Subcutaneous adipose tissue (tissue), 4 donors: ENCODE results near the gene WFDC10A. TPM values are rescaled to one million over a fixed set of nuclear protein-coding genes. Genes with fewer than 3 reads are reported as not detected.

ENCODE experiments used
- total RNA-seq, 4 donors: library from RNA; depleted of rRNA; stranded (reverse); fragments of >200 nt; gene quantifications; one replicate each; pipeline ENCODE4 v1.1.0, GENCODE V29; 2016
- TF ChIP-seq, protein P1 (sequence below): fragments of 450-650 bp; IDR thresholded peaks from one replicate; pipeline ENCODE4 v1.5.1; 2016; ENCODE audit warnings: low read depth, mild to moderate bottlenecking, control low read depth, antibody characterized with exemption, moderate library complexity

WFDC10A gene
- total RNA-seq, 4 donors from 2014 or later = not detected

DNA sequence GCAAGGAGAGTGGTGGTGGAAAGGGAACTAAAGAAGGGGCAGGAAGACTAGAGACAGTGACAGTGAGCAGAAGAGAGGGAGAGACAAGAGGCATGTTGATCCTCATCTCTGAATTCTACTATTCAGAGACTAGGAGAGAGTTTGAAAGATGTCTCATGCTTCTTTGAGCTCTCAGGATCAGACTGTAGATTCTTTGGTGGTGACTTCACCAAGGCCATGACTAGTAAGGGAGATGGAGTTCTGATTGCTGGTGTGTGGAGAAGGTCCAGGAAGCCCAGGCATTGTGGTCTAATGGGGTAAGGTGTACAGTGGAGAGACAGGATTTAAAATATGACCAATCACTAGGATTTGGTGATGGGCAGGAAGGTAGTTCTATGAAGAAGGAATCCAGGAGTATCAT is 832 bp downstream of the WFDC10A start:
- TF ChIP-seq, protein P1, sequence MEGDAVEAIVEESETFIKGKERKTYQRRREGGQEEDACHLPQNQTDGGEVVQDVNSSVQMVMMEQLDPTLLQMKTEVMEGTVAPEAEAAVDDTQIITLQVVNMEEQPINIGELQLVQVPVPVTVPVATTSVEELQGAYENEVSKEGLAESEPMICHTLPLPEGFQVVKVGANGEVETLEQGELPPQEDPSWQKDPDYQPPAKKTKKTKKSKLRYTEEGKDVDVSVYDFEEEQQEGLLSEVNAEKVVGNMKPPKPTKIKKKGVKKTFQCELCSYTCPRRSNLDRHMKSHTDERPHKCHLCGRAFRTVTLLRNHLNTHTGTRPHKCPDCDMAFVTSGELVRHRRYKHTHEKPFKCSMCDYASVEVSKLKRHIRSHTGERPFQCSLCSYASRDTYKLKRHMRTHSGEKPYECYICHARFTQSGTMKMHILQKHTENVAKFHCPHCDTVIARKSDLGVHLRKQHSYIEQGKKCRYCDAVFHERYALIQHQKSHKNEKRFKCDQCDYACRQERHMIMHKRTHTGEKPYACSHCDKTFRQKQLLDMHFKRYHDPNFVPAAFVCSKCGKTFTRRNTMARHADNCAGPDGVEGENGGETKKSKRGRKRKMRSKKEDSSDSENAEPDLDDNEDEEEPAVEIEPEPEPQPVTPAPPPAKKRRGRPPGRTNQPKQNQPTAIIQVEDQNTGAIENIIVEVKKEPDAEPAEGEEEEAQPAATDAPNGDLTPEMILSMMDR = no peak

DNA sequence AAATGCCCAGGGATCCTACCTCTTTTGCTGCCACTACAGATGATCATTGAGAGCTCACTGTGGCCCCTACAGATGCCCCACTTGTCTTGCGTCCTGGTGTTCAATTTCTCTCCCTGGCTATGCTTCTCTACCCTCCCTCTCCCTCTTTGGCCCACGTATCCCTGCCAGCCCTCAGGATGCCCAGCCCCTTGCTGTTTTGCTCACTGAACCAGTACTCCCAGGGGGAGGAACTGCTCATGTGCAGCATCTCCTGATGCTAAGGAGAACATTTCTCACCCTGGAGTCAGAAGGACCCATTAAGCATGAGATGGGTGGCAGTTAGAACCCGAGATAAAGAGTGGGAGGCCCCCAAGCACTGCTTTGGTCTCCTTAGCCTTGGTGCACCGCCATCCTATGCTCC is 1.6 kb downstream of the WFDC10A start, which contains the start of gene WFDC9:
Gene WFDC9, minus strand, starts transcription at position 101 of the 400 bp plus-strand sequence. CDS start 21,103 bp downstream, outside the sequence.
- TF ChIP-seq, protein P1 = no peak

DNA sequence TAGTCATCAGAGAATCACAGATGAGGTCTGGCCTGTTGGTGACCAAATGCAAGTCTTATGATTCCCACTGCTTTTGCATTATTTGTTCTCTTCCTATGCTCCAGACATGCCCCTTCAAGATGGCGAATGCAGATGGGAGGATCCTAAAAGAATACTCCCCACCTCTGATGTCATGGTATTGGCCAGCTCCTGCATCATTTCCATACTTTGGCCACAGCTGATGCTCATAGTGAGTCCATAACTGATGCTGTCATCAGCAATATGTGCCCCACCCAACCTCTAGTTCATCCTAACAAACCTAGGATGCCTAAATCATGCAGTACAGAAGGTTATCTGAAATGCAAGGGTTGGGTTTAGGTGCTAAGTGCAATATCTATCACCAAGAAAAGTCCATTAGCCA is 7.0 kb downstream of the WFDC10A start:
- TF ChIP-seq, protein P1 = no peak

DNA sequence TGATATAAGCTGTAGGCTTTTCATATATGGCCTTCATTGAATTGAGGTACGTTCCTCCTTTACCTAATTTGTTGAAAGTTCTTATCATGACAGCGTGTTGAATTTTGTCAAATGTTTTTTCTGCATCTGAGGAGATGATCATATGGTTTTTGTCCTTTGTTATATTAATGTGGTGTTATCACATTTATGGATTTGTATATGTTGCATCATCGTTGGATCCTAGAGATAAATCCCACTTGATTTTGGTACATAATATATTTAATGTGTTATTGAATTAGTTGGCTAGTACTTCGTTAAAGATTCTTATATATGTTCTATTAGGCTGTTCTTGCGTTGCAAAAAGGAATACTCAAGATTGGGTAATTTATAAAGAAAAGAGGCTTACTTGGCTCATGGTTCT is 10.1 kb downstream of the WFDC10A start:
- TF ChIP-seq, protein P1 = no peak

DNA sequence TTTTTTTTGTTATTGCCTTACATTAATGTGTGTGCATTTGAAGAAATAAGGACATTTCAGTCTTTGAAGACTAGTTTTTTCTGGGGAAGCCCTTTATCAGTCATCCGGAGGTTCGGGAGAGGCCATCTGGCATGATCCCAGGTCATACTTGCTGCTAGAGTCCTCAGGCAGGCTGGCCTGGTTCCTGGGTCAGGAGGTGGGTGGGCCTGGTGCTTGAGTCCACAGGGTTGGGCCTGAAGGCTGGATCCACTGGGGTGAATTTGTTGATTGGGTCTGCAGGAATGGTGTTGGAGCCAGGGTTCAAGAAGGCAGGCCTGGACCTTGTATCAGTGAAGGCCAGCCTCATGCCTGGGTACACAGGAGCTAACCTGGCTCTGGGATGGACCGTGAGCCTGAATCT is 17.3 kb downstream of the WFDC10A start:
- TF ChIP-seq, protein P1 = no peak

DNA sequence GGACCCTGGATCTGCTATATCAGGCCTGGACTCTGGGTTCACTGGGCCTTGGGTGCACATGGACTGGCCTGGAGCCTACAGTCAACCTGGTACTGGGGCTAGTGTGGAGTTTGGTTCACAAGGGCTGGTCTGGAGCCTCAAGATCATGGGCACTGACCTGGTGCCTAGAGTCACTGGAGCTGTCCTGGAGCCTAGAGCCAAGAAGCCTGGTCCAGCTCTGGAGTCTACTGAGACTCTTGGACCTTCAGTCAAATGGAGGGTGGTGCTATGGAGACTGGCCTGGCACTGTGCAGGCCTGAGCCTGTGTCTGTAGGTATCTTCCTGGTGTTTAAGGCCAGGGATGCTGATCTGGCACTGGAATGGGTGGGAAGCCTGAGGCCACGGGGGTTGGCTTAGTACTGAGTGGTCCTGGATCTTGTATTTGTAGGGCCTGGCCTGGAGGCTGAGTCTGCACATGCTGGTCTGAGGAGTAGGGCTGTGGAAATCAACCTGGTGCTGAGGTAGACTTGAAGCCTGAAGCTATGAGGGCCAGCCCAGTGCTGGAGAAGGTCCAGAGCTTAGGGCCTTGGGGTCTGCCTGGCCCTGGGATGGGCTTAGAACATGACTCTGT is 18.0 kb downstream of the WFDC10A start:
- TF ChIP-seq, protein P1 = no peak

DNA sequence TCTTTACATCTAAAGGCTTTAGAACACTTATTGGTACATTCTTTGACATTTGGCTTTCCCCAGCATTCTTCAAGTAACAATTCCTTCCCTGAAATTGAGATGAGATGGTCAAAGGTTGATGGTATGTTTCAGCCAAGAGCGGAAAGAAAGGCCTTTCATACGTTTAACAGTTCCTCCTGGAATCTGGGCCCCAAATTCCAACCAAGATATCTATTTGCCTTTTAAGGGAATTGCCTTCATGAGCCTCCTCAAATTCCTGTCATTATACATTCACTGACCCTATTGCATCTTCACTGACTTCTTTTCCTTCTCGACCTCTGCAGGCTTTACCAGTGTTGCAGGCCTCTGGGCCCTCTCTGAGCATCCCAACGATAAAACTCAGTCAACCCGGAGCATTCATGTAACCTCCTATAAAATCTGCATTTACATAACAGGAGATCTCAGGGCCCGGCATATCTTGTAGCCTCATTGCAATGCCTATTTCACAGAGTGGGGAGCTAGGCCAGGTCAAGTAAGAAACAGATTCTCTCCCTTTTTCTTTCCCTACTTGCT is 19.8 kb downstream of the WFDC10A start:
- TF ChIP-seq, protein P1 = no peak
